Spinal cord (tissue), 10 donors: Measurements from ENCODE around the gene MMEL1. TPM values are rescaled to one million over a fixed set of nuclear protein-coding genes. Genes with fewer than 3 reads are reported as not detected.

Experiments
- DNase-seq, 6 donors: peaks; one replicate each; pipeline versions ENCODE4 v3.0.0 to v3.0.0-alpha.2; 2013 to 2015; ENCODE audit warnings: low spot score in 6 of 6, low read depth in 4 of 6
- H3K27ac ChIP-seq: one replicate; pipeline ENCODE4 v1.5.1; 2013; ENCODE audit warnings: low read depth, low read length, control low read depth
- H3K27me3 ChIP-seq: one replicate; pipeline ENCODE4 v1.6.1; 2013; ENCODE audit warnings: low read length; ENCODE audit not compliant: control insufficient read depth, insufficient read depth
- H3K36me3 ChIP-seq: one replicate; pipeline ENCODE4 v1.6.1; 2013; ENCODE audit warnings: low read length; ENCODE audit not compliant: control insufficient read depth, insufficient read depth
- H3K4me1 ChIP-seq: one replicate; pipeline ENCODE4 v1.6.1; 2013; ENCODE audit warnings: low read length; ENCODE audit not compliant: control insufficient read depth, insufficient read depth
- H3K4me3 ChIP-seq: one replicate; pipeline ENCODE4 v1.5.1; 2013; ENCODE audit warnings: low read depth, low read length, control low read depth
- H3K9me3 ChIP-seq: one replicate; pipeline ENCODE4 v1.6.1; 2013; ENCODE audit warnings: low read length; ENCODE audit not compliant: control insufficient read depth, insufficient read depth
- WGBS: methylation state at CpG from one replicate; pipeline ENCODE4 v1.1.5; 2013; ENCODE audit warnings: missing lambda C conversion rate; ENCODE audit not compliant: insufficient coverage; 5-methylcytosine and 5-hydroxymethylcytosine counted together
- polyA plus RNA-seq, 2 donors: library from polyadenylated mRNA; unstranded; fragments of 120-200 nt; gene quantifications; one replicate each; pipeline ENCODE4 v1.2.1, GENCODE V29; 2013; ENCODE audit not compliant: insufficient read length in 2 of 2
- total RNA-seq, 2 donors: library from RNA; depleted of rRNA in 1 of 2; stranded (reverse); fragments of 120-200 nt in 1 of 2; fragments of >200 nt in 1 of 2; gene quantifications; one replicate each; pipeline versions ENCODE4 v1.2.3 to v1.2.4, GENCODE V29; 2013 to 2014
- donor health status: healthy.

MMEL1 gene
- total and polyA plus RNA-seq, 4 donors = 2.3 to 3.9 (median 2.6) TPM

DNA sequence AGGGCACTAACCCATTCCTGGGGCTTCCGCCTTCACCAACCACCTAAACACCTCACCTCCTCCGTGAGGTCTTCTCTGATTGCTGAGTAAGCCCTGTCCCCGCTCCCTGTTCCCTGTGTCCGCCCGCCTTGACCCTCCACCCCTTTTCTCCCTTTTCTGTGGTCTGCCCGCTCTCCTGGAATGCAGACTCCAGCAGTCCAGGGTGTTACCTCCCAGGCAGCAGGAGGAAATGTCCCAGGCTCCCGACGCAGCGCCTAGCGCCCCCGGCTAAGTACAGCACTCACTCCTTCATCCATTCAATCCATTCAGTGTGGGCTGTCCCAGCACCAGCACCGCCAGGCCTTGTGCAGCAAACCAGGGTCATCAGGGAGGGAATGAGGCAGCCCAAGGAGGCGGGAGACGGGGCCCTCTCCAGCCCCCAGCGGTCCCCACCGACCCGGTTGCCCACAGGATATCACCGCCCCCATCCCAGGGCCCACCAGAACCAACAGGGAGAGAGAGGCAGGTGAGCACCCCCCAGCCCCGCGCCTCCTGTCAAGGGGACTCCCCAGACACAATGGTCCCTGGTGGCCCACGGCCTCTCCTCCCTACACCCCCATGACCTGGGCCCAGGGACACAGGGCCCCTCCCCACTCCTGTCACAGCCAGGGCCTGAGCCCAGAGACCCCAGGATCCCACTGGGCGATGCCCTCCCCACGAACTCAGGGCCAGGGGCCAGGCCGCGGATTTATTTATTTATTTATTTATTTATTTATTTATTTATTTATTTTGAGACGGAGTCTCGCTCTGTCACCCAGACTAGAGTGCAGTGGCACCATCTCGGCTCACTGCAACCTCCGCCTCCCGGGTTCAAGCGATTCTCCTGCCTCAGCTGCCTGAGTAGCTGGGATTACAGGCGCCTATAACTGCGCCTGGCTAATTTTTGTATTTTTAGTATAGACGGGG lies 66.4 kb downstream of the MMEL1 start:
- WGBS = 86% methylated on average over 14 of the region's 34 CpGs

DNA sequence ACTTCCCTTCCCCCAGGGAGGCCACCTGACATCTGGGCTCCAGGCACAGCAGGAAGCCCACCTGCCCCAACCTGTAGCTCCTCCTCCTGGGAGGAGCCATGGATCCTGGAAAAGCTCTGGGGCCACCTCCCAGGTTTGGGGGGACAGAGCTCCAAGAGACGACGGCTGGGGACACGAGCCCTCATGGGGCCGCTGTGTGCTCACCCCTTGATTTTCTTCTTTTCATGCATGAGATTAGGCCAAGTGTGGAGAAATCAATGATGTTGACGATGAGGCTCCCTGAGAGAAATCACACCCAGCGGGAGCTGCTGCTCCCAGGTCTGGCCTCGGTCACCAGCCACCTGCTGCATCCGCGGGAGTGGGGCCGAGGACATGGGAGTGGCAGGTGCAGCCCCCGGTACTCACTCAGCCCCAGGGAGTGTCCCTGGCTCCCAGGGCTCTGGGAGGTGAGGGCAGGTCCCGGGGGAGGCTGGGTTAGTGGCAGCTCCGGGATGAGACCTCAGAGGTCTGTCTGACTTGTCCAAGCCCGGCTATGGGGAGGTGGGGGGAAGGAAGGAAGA lies 67.9 kb downstream of the MMEL1 start:
- WGBS = 56% methylated on average over 10 of the region's 14 CpGs
- no peaks in the 10 kb centered on the region for H3K9me3 ChIP-seq
- no peak for DNase-seq
- peaks cover 1% of the 10 kb centered on the region for H3K4me1 ChIP-seq
- no peak overlapping the region for H3K4me3 ChIP-seq
- no peak overlapping the region for H3K27ac ChIP-seq
- peaks cover 10% of the 10 kb centered on the region for H3K36me3 ChIP-seq
- no peaks in the 10 kb centered on the region for H3K27me3 ChIP-seq

More for the DNA sequence above, 66.4 kb downstream of the MMEL1 start:
- Histone ChIP-seq H3K9me3 (no peaks in the 10 kb centered on the region), H3K4me1 (no peaks in the 10 kb centered on the region), H3K4me3 (no peak overlapping the region), H3K36me3 (peaks cover 6% of the 10 kb centered on the region), H3K27me3 (no peaks in the 10 kb centered on the region), H3K27ac (no peak overlapping the region)
- no peak for DNase-seq

DNA sequence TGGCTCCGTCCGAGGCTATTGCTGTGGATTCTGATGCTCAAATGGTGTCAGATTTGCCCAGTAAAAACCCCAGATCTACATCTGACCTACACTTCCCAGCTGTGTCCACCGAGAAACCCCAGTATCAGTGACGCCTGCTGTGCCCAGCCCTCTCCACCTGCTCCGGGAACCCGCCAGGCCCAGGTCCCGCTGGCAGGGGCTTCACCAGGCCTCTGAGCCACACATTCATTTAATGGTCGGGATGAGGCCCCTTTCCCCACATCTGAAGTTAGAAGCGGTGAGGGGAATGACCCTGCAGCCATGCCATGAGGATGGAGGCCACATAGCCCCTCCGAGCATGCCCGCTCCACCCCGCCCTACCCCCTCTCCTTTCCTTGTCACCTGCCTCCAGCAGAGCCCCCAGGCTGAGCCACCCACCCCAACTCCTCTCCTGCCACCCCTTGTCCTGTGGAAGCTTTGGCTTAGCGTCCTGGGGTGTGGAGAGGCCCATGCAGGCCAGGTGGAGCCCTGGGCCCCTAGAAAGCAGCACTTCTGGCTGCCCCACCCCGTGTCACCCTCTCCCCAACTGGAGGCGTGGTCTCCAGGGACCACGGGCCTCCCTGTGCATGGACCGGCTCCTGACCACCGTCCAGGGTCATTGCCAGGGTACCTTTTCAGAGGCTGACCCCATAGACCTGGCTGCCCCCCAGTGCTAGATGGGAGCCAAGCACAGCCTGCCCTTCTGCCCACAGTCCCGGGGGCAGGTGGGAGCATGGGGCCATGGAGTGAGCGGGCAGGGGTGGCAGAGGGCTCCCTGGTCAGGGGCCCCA lies 68.6 kb downstream of the MMEL1 start:
- Histone ChIP-seq H3K36me3 (peaks cover 14% of the 10 kb centered on the region), H3K27ac (no peak overlapping the region), H3K4me1 (peaks cover 5% of the 10 kb centered on the region), H3K4me3 (no peak overlapping the region), H3K9me3 (no peaks in the 10 kb centered on the region), H3K27me3 (no peaks in the 10 kb centered on the region)
- DNase-seq = no peak
- 85% methylated on average over 16 of the region's 20 CpGs for WGBS

DNA sequence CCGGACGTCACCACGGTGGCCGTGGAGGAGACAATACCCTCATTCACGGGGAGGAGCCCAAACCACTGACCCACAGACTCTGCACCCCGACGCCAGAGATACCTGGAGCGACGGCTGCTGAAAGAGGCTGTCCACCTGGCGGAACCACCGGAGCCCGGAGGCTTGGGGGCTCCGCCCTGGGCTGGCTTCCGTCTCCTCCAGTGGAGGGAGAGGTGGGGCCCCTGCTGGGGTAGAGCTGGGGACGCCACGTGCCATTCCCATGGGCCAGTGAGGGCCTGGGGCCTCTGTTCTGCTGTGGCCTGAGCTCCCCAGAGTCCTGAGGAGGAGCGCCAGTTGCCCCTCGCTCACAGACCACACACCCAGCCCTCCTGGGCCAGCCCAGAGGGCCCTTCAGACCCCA lies 69.6 kb downstream of the MMEL1 start:
- DNase-seq = no peak
- H3K27me3 ChIP-seq = no peaks in the 10 kb centered on the region
- H3K9me3 ChIP-seq = no peaks in the 10 kb centered on the region
- H3K4me1 ChIP-seq = peaks cover 5% of the 10 kb centered on the region
- no peak overlapping the region for H3K27ac ChIP-seq
- peaks cover 17% of the 10 kb centered on the region for H3K36me3 ChIP-seq
- no peak overlapping the region for H3K4me3 ChIP-seq
- 68% methylated on average over 8 of the region's 18 CpGs for WGBS

DNA sequence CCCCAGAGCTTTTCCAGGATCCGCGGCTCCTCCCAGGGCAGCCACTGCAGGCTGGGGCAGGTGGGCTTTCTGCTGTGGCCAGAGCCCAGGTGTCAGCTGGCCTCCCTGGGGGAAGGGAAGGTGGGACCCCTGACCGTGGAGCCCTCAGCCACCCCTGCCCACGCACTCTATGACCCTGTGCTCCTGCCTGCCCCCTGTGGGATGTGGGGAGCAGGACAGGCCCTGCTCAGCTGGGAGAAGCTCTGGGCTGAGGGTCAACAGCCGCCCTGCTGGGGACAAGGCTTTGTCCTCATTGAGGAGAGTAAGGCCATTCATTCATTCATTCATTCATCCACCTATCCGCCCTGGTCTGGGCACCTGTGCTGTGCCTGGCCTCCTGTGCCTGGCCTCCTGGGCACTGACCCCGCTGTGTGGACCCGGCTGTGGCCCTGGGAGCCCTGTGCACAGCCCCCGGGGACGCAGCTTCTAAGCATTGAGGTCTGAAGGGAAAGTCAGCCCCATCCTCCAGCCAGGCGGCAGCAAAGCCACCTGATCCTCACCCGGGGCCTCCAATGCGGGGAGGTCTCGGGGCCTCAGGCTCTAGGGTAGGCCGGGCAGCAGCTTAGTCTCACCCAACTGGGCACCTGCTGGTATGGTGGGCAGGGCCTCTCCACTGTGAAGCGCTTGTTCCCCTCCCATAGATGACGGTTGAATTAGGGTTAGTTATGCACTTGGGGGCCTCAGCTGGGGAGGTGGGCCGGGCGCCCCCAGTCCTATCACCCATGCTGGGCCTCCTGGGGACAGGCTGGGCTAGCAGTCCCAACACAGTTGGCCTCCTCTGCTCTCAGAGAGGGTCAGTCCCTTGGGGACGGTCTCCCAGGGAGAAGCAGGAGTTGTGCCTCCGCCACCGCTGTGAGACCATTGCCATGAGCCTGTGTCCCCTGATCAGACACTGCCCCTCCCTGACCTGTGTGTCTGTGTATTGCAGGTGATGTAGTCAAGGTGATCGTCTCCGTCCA lies 70.6 kb downstream of the MMEL1 start:
- no peak for DNase-seq

DNA sequence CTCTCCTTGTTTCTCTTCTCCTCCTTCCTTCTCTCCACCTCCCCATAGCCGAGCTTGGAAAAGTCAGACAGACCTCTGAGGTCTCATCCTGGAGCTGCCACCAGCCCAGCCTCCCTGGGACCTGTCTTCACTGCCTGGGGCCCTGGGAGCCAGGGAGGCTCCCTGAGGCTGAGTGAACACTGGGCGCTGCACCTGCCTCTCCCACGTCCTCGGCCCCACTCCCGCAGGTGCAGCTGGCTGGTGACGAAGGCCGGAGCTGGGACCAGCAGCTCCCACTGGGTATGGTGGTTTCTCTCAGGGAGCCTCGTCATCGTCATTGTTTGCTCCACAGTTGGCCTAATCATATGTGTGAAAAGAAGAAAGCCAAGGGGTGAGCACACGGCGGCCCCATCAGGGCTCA lies 71.4 kb downstream of the MMEL1 start:
- Histone ChIP-seq H3K4me1 (peaks cover 15% of the 10 kb centered on the region), H3K4me3 (no peak overlapping the region), H3K36me3 (peaks cover 21% of the 10 kb centered on the region), H3K27me3 (no peaks in the 10 kb centered on the region), H3K9me3 (no peaks in the 10 kb centered on the region), H3K27ac (no peak overlapping the region)
- WGBS = 85% methylated on average over 10 of the region's 11 CpGs
- DNase-seq = no peak

More for the DNA sequence above, 70.6 kb downstream of the MMEL1 start:
- H3K4me1 ChIP-seq = peaks cover 8% of the 10 kb centered on the region
- H3K4me3 ChIP-seq = no peak overlapping the region
- no peaks in the 10 kb centered on the region for H3K27me3 ChIP-seq
- H3K9me3 ChIP-seq = no peaks in the 10 kb centered on the region
- H3K36me3 ChIP-seq = peaks cover 21% of the 10 kb centered on the region
- WGBS = 94% methylated on average over 20 of the region's 24 CpGs
- H3K27ac ChIP-seq = no peak overlapping the region

DNA sequence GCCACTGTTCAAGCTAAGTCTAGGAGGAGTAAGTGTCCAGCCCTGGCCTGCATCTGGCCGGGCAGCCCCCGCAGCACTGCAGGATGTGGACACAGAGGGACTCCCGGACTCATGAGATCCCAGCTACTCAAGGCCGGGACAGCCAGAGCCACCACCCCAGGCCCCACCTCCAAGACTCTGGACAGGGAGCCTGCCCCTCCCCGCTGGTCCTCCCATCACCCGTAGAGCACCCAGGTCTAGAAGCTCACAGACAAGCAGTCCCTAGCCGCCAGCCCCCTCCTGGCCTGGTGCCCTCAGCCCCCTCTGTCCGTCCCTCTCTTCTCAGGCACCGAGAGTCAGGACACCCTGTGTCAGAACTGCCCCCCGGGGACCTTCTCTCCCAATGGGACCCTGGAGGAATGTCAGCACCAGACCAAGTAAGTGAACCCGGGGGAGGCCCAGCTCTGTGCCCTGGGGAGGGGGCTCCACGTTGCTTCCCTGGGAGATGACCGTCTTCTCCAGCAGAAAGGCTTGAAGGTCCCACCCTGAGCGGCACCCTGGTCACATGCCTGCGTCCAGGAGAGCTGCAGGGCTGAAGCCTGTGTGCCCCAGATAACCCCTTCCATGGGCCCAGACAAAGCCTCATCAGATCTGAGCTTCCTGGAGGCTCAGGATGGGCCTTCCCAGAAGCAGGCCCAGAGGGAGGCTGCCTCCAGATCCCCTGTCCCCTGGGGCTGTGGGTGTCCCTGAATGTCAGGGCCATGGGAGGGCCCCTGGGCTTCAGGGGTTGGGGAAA lies 72.3 kb downstream of the MMEL1 start:
- Histone ChIP-seq H3K4me1 (peaks cover 25% of the 10 kb centered on the region), H3K27ac (no peak overlapping the region), H3K9me3 (no peaks in the 10 kb centered on the region), H3K36me3 (peaks cover 21% of the 10 kb centered on the region), H3K4me3 (no peak overlapping the region), H3K27me3 (no peaks in the 10 kb centered on the region)
- 87% methylated on average over 15 of the region's 15 CpGs for WGBS
- DNase-seq = no peak

DNA sequence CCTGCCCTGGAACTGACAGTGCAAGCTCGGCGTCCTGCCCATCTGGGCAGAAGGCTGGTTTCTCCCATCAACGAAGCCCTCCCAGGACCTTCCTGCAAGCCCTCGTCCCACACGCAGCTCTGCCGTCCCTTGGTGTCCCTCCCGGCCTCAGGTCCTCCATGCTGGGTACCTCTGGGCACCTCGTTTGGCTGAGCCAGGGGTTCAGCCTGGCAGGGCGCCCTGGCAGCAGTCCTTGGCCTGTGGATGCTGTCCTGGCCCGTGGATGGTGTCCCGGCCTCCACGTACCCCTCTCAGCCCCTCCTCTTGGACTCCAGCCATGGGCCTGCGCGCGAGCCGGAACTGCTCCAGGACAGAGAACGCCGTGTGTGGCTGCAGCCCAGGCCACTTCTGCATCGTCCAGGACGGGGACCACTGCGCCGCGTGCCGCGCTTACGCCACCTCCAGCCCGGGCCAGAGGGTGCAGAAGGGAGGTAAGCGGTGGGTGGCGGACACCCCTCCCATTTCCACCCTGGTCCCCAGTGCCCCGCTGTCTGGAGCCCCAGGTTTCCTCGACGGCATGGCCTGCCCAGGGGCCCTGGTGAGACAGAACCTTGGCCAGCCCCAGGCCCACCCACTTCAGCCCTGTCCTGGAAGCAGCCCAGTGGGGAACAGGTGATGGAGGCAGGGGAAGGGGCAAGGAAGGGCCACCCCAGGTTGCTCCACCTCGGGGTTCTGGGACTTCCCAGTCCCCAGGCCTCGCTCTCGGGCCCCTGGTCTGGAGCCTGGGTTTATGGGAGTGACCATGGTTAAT lies 73.1 kb downstream of the MMEL1 start:
- WGBS = 67% methylated on average over 27 of the region's 35 CpGs
- no peak for DNase-seq
- Histone ChIP-seq H3K4me3 (no peak overlapping the region), H3K27me3 (no peaks in the 10 kb centered on the region), H3K36me3 (peaks cover 21% of the 10 kb centered on the region), H3K9me3 (no peaks in the 10 kb centered on the region), H3K4me1 (peaks cover 32% of the 10 kb centered on the region), H3K27ac (no peak overlapping the region)
